NCI-H2029 treated with DMSO at 0.1 percent for 48 hours (cell line): Measurements from ENCODE around the gene RNF212.

Experiments
- DNase-seq: peaks from one replicate; lab custom pipeline; 2025; lab: John Stamatoyannopoulos, UW

Gene RNF212

DNA sequence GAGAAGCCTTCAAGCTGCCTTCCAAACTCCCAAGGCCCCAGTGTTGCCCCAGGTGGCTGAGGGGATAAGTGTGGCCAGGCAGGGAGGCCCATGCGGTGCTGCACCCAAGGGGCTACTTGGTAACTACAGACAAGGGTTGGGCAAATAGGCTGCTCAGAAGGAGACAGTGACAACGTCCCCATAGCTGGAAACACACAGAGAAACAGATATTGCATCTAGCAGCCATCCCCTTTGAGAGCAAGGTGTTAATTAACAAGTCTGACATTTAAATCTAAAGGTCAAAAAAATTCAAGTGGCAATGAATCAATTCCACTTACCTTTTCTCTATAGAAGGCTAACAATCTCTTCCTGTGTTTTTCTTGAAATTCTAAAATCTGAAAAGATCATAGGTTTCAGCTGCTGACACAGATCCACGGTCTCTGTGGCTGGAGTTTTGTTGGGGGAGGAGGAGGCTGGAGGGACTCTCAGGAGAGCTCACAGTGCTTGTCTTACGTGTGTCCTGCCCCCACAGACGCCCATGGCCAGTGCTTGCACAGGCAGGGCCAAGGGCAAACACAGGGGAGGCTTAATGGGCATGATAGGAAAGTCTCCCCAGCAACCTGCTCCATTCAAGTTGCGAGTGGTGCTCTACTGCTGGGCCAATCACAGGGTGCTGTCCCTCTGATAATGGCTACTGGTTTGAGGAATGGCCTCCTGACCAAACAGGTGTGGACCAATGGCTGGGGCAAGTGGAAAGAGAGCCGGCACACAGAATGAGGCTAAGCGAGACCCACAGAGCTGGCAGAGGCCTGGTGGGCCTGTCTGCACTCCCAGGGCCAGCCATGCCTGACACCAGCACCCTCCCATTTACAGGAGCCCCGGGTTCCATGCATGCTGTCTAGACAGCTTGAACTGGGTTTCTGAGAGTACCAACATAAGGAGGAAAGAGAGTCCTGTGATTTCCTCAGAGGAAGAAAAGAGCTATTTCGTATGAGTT lies 22.6 kb downstream of the RNF212 start:
- no peak for DNase-seq

DNA sequence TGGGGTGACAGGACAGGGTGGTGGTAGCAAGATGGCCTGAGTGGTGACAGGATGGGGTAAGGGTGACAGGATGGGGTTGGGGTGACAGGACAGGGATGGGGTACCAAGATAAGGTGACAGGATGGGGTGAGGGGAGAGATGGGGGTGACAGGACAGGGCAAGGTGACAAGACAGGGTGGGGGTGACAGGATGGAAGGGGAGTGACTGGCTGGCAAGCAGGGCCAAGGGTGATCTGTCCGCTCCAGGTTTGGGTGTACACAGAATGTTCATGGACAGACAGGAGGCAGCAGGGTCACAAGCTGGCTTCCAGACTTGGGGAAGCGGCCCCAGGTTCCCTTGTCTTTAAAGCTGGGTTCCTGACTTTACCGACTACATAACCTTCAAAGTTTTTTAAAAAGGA lies 23.3 kb downstream of the RNF212 start:
- no peak for DNase-seq

DNA sequence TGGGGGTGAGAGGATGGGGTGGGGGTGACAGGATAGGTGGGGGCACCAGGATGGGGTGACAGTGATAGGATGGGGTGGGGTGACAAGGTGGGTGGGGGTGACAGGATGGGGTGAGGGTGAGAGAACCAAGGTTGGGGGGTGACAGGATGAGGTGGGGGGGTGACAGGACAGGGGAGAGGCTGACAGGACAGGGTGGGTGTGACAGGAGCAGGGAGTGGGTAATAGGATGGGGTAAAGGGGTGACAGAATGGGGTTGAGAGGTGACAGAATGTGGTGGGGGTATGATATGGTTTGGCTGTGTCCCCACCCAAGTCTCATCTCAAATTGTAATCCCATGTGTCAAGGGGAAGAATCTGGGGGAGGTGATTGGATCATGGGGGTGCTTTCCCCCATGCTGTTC lies 26.0 kb downstream of the RNF212 start:
- no peak for DNase-seq

DNA sequence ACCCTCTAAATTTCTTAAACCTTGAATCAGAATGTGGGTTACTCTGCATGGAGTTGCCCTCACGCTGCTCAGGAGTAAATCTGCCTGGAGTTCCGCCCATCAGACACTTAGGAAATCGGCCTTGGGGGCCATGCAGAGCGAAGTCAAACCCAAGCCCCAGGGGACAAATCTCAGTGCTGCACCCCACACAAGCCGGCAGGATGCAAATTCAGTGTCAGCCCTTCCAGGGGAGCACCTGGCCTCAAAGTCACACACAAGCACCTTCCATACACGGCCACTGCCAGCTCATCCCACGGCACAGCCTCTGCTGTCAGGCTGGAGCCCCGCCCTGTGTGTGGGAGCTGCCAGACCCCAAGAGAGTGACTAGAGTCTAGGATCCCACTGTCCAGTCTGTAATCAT lies 27.4 kb downstream of the RNF212 start:
- no peak for DNase-seq

DNA sequence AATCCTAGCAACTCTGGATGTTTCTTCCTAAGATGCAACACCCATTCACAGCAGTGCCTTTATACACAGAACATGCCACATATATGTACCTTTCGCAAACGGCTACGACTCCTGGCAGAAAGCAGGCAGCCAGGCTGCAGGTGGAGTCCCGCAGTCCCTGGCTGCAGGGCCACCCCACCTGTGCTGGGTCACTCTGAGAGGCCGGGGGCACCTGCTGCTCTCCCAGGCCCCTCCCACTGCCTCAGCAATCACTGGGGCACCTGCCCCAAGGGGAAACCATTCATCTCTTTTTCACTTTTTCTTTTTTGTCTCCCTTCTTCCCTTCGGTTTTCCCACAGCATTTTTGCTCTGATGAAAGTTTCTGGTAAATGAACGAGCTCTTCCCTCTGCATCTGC lies 28.0 kb downstream of the RNF212 start:
- no peak for DNase-seq

DNA sequence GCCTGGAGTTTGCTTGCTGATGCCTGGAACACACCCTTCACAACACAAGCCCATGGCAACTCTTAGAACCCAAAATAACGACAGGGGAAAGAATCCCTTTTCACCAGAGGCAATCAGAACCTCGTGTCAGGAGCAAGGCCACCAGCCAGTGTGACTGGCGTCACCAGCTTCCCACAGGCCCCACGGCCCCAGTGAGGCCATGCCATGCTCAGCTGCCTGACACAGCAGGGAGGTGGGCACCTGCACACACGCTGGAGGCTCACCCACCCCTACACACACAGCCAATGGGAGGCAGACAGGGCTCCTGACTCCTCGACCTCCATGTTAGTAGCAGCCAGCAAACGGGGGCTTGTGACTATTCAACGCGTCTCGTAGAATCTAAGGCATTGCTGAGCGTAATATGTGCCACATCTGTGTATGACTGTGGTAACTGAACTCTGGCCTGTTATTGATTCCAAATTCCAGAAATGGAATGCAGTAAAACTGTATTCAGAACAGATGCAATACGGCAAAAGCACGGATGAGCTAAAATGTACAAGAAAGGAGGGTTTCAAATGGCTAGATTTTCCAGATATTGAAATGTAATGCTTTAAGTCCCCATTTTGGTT lies 28.5 kb downstream of the RNF212 start:
- no peak for DNase-seq

DNA sequence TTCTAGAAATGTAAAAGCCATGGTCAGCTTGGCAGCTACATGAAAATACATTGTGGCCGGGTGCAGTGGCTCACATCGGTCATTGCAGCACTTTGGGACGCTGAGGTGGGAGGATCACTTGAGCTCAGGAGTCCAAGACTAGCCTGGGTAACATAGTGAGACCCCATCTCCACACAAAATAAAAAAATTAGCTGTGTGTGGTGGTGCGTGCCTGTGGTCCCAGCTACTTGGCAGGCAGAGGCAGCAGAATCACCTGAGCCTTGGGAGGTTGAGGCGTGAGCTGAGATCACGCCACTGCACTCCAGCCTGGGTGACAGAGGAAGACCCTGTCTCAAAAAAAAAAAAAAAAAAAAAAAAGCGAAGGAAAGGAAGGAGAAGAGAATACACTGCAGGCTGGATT lies 29.0 kb downstream of the RNF212 start:
- no peak for DNase-seq

DNA sequence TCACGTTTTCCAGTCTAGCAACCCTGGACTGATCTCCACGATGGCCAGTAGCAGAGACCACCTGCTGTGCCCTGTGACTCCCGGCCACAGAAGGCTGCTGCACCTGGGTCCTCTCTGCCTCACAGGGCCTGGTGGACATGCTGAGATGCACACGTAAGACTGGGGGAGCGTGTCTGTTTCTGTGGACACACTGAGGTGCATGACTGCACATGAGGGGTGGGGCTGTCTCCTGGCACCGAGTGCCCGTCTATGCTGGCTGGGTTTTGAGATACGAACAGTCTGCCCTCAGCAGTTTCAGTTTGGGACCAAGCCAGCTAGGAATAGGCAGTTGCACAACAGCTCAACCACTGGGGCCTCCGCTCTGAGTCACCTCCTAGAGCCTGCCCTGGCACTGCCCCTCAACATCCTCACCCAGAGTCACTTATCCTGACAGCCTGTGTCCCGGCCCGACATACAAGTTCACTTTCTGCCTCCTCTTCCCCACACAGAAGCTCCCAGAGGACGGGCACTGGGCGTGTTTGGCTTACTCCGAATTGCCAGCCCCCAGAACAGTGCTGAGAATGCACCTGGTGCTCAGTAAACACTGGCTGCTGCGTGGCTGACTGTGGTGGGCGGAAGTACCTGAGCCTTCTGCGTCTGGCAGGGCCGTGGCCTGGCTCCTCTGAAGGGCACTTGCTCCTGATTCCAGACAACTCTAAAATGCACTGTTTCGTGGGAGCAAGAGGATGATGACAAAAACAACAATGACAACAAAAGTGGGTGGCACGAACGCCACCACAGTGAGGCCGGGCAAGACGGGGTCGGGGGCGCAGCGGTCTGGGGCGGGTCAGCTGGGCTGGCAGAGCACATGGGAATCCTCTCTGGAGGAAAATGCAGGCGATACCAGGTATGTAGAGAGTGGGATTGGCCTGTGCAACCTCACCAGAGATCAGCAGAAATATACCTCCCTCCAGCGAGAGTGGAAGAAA lies 30.9 kb downstream of the RNF212 start:
- DNase-seq, result peak; percentile 50

DNA sequence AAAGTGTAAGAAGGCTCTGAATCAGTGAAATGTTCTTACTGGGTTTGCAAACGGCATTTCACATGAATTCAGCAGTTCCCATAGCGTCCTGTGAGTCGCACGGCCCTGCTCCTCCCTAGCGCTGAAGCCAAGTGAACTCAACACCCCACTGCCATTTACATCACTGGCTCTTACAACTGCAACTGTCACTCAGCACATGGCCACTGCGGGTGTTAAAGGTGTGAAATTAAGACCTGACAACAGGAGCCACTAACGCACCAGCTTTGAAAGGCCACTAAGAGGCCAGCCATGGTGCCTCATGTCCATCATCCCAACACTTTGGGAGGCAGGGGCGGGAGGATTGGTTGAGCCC lies 31.7 kb downstream of the RNF212 start:
- DNase-seq, result no peak

DNA sequence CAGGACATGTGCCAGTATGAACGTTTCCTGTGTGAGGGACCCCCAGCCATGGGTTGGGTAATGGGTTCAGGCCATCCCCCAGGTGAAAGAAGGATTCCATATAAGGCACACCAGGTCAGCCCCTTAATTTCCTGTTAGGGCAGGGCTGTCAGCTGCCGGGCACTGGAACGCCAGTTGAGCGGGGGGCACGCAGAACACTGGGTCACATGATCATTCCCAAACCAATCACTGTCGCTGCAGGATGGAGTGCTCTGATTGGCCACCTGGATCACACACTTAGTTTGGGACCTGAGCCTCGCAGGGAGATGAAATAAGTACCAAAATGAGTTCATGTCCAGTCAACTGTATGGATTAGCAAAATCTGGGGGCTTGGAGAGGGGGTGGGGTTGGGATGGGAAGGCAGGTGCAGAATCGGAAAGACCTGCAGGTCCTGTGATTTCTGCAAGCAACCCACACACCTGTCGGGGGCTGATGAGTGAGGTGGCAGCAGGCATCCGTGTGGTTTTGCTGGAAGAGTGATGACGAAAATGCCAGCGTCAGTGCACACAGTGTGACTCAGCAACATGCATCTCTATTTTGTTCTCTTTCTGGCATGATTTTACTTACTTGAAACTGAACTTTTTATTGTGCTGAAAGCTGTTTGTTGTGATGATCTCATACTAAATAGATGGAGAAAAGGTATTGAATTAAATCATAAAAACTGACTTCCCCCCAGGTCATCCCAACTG lies 32.2 kb downstream of the RNF212 start:
- no peak for DNase-seq

DNA sequence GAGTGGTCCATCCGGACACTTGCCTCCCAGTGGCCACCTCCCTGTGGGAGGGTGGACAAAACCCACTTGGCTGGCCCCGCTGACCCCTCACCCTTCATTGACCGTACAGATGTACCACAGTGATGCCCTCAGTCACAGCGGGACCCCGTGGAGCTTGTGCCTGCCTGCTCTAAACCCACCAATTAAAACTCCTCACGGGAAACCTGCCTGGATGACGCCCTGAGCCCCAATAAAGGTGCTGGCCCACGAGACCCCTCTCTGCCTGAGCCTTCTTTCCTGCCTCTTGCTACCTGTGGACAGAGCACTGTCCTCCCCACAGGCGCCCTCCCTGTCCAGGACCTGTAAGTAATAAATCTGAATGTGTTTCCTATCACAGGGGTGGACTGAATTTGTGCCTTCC lies 32.9 kb downstream of the RNF212 start:
- no peak for DNase-seq

DNA sequence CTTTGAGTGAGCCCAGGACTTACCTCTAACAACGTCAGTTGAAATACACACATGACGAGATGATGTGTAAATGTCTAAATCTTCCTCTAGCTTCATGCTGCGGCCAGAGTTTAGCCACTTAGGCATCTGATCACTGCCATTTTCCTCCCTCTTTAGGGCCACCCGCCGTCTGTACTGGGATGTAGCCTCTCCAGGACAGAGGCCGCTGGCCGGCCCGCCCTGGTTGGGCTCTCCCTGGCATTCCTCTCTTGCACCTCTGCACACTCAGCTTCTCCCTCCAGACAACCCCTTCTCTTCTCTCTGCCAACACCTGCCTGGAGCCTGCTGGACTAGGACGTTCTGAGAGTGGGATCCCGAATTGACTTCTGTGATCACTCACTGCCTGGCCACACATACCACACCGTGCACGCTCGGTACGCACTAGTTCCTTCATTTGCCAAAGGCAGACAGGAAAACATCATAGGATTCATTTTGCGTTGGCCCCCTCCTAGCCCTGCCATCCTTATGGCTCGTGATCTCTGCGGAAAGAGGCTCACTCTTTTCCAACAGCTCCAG lies 33.6 kb downstream of the RNF212 start:
- DNase-seq, result no peak

DNA sequence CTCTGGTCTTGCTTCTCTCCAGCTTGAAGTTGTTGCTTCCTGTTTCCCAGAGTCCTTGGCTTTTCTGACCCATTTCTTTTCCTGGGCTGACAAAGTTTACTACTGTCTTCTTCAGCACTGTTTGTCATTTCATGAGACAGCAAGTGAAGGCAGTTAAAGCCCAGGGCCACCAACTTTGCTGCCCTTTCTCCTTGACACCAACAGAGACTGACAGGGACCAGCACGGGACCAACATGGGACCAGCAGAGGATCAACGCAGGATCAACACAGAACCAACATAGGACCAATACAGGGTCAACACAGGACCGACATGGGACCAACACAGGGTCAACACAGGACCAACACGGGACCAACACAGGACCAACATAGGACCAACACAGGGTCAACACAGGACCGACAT lies 34.9 kb downstream of the RNF212 start:
- DNase-seq, result no peak

DNA sequence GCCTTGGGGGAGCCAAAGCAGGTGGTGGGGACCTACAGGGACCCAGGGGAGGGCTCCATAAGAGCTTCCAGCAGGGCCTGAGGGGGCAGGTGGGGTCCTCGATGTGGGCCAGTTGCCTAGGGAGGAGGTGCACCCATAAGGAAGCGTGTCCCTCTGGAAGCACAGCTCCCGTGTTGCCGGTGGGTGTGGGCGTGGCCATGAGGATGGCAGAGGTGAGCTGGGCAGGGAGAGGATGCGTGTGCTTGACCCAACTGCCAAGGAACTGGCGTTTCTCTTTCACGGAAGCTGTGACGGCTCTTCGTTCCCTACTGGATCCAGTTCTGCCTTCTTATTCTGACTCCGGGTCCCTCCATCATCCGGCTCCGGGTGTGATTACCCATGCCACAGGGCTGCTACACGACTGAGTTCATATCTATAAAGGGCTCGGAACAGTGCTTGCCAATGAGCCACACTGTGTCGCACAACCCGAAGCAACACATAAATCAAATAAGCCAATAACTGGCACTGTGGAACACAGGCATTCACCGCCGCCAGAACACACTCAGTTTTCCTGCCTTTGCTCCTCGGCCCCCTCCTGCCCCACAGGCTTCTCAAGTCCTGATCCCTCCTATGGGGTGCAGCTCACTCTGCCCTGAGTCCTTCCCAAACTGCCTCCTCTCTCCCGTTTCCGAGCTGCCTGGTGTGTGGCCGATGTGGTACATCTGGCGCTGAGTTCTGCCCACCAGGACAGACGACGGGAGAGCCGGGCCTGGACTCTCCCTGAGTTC lies 35.5 kb downstream of the RNF212 start:
- DNase-seq, result no peak

DNA sequence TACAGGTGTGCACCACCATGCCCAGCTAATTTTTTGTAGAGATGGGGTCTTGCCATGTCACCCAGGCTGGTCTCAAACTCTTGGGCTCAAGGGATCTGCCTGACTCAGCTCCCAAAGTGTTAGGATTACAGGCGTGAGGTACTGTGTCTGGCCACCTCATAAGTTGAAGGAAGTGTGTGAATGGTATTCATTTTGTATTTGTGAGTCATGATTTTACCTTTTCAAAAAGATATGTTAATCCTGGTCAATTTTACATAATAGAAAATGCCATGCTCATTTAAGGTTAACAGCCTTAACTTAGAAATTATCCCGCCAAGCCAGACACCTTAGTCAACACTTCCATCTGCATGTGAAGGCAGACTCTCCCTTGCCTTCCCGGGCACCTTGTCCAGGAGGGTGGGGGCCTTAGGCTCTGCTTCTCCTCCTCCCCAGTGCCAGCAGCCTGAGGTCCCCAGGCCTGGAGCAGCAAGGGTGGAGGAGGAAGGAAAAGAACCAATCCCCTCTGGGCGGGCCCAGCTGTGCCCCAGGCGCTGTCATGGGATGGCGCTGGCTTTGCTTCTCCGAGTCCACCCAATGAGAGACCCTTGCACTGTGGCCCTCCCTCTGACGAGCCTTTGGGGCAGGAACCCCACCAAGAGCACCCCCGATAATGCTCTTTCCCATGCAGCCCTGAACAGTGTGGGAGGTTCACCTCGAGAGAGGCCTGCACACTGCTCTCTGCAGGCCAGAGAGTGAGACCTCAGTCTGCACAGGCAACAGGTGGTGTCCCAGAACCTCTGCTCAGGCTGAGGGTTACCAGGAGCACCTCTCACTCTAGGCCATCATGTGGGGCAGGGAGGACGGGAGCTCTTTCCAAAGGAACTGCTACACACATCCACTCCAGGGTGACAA lies 37.3 kb downstream of the RNF212 start:
- no peak for DNase-seq

DNA sequence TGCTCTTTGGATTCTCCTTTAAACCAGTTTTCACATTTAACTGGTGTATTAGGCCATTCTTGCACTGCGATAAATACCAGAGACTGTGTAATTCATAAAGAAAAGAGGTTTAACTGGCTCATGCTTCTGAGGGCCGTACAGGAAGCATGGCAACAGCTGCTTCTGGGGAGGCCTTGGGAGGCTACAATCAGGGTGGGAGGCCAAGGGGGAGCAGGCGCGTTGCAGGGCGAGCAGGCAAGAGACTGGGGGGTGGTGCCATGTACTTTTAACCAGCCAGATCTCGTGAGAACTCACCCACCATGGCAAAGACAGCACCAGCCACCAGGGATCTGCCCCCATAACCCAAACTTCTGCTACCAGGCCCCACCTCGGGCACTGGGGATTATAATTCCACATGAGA lies 38.1 kb downstream of the RNF212 start:
- DNase-seq, result no peak

DNA sequence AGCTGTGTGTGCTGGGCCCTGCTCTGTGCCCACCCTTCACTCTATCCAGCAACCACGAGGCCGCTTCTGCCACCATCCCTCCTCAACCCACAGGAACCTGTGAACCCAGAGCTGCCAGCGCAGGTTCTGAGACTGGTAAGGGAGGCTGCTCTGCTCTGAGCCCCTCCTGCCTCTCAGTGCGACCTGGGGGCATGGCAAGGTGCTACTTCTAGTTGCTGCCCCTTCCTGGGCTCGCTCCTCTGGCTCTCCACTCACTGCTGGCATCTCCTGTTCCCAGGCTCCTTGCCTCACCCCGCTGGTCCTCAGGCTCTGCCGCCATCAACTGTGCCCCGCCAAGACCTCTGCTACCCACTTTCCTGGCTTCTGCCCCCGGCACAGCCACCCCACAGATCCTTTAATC lies 39.3 kb downstream of the RNF212 start:
- DNase-seq, result no peak

DNA sequence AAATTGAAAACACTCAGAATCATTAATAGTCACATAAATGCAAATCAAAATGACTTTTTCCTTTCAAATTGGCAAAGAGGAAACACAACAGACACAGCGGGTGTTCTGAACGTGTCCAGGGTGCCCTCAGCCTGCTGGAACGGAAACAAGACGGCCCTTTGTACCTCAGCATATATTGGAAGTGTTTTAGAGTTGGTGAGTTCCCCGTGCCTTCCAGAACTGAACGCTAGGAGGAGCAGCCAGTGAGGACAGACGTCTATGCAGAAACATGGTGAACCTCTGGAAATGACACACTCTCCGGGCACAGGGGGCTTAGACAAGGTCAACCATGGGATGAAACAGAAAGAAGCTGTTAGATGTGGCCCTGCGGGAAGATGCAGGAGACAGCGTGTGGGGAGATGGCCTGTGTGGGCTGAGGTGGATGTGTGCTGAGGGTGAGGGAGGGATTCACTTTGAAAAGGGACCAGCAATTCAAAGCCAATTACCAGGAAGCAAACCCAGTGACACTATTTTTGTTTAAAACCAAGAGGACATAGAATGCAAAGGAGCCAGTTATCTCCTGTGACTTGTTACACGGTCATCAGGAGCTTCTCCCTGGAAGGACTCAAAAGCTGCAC lies 40.4 kb downstream of the RNF212 start:
- no peak for DNase-seq

DNA sequence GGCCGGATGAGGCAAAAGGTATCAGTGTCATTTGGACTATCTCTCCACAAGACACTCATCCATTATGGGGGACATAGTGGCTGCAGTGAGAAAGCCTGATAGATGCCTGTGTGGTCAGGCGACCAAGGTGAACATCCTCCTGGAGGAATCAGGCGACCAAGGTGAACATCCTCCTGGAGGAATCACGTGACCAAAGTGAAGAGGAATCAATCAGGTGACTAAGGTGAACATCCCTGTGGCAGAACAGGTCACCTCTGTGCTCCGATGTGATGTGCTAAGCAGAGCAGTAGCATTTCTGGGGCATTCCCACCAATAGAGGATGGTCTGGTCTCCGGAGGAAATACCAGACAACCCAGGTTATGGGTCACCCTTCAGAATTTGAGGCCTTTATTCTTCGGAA lies 44.0 kb downstream of the RNF212 start:
- no peak for DNase-seq
